CD14-positive monocyte (primary cell): Measurements from ENCODE around the gene LRRC61. TPM values are rescaled to one million over a fixed set of nuclear protein-coding genes. Genes with fewer than 3 reads are reported as not detected.
"Not testable (repeated sequence)": the region's sequence is repeated elsewhere in the genome, so short reads cannot be mapped to it uniquely, and the experiment has no call there.

Experiments
- DNase-seq, 3 donors: peaks; one replicate each; pipeline ENCODE4 v3.0.0-alpha.2; 2011 to 2022
- H2AFZ ChIP-seq: 2 replicates; pipeline ENCODE4 v1.6.0; 2012; ENCODE audit warnings: mild to moderate bottlenecking, low read depth, low read length, inconsistent platforms; ENCODE audit not compliant: insufficient read depth, poor library complexity, severe bottlenecking
- H3K27ac ChIP-seq, 2 donors: 1 replicate in 1 of 2; 2 replicates in 1 of 2; pipeline ENCODE4 v1.5.1; 2012 to 2013; ENCODE audit warnings: low read length in 2 of 2, control low read depth in 1 of 2, inconsistent platforms in 1 of 2, low read depth in 1 of 2, mild to moderate bottlenecking in 1 of 2
- H3K27me3 ChIP-seq, 2 donors: one replicate each; pipeline versions ENCODE4 v1.6.0 to v1.6.1; 2011 to 2013; ENCODE audit warnings: low read length in 2 of 2; ENCODE audit not compliant: control insufficient read depth in 2 of 2, insufficient read depth in 2 of 2
- H3K36me3 ChIP-seq, 2 donors: replicated peaks in 1 of 2; 1 replicate in 1 of 2; 2 replicates in 1 of 2; pipeline versions ENCODE4 v1.5.1 to v1.6.1; 2012 to 2013; ENCODE audit warnings: low read length in 2 of 2, control low read depth in 1 of 2, inconsistent platforms in 1 of 2, mild to moderate bottlenecking in 1 of 2; ENCODE audit not compliant: insufficient read depth in 2 of 2, control insufficient read depth in 1 of 2
- H3K4me1 ChIP-seq, 2 donors: 1 replicate in 1 of 2; 2 replicates in 1 of 2; pipeline versions ENCODE4 v1.5.1 to v1.6.1; 2012 to 2013; ENCODE audit warnings: low read length in 2 of 2, control low read depth in 1 of 2, inconsistent platforms in 1 of 2, mild to moderate bottlenecking in 1 of 2, moderate library complexity in 1 of 2; ENCODE audit not compliant: insufficient read depth in 2 of 2, control insufficient read depth in 1 of 2
- H3K4me2 ChIP-seq: replicated peaks from 2 replicates; pipeline ENCODE3; 2012; ENCODE audit warnings: low read length, moderate library complexity, mild to moderate bottlenecking; ENCODE audit not compliant: poor library complexity, severe bottlenecking; ENCODE audit errors: extremely low read depth
- H3K4me3 ChIP-seq, 3 experiments: fragments of 200-600 bp in 1 of 3; sonication (generic) in 1 of 3; replicated peaks in 1 of 3; 1 replicate in 2 of 3; 2 replicates in 1 of 3; pipeline ENCODE4 v1.5.1; 2011 to 2013; ENCODE audit warnings: low read length in 3 of 3, mild to moderate bottlenecking in 3 of 3, control low read depth in 2 of 3, low read depth in 2 of 3, inconsistent platforms in 1 of 3, moderate library complexity in 1 of 3
- H3K79me2 ChIP-seq: 2 replicates; pipeline ENCODE4 v1.6.0; 2012; ENCODE audit warnings: mild to moderate bottlenecking, control low read depth, inconsistent platforms, low read length, moderate library complexity; ENCODE audit not compliant: insufficient read depth
- H3K9ac ChIP-seq: 2 replicates; pipeline ENCODE4 v1.6.0; 2017; ENCODE audit warnings: low read length, mild to moderate bottlenecking; ENCODE audit not compliant: insufficient read depth, poor library complexity, severe bottlenecking
- H3K9me3 ChIP-seq, 2 donors: replicated peaks in 1 of 2; 1 replicate in 1 of 2; 2 replicates in 1 of 2; pipeline versions ENCODE4 v1.5.1 to v1.6.1; 2012 to 2013; ENCODE audit warnings: low read length in 2 of 2, control low read depth in 1 of 2; ENCODE audit not compliant: control insufficient read depth in 1 of 2, insufficient read depth in 1 of 2
- H4K20me1 ChIP-seq: 2 replicates; pipeline ENCODE4 v1.6.0; 2012; ENCODE audit warnings: mild to moderate bottlenecking, low read length, control low read depth, moderate library complexity; ENCODE audit not compliant: insufficient read depth
- H3K27ac Mint-ChIP-seq, 7 donors: one replicate each; pipeline ENCODE4 v1.8.0; 2020; ENCODE audit warnings: mild to moderate bottlenecking in 7 of 7, mixed read lengths in 7 of 7, moderate library complexity in 6 of 7, inconsistent platforms in 2 of 7
- H3K27me3 Mint-ChIP-seq, 3 donors: one replicate each; pipeline ENCODE4 v1.8.0; 2021 to 2022; ENCODE audit warnings: low read depth in 3 of 3, mild to moderate bottlenecking in 3 of 3, mixed read lengths in 3 of 3, moderate library complexity in 3 of 3, inconsistent platforms in 1 of 3
- H3K36me3 Mint-ChIP-seq, 2 donors: one replicate each; pipeline ENCODE4 v1.8.0; 2020; ENCODE audit warnings: mixed read lengths in 2 of 2, inconsistent platforms in 1 of 2, mild to moderate bottlenecking in 1 of 2
- H3K4me1 Mint-ChIP-seq: one replicate; pipeline ENCODE4 v1.8.0; 2020; ENCODE audit warnings: mild to moderate bottlenecking, mixed read lengths
- H3K4me3 Mint-ChIP-seq, 2 donors: one replicate each; pipeline ENCODE4 v1.8.0; 2020; ENCODE audit warnings: mild to moderate bottlenecking in 2 of 2, mixed read lengths in 2 of 2, moderate library complexity in 1 of 2
- H3K9me3 Mint-ChIP-seq, 7 donors: one replicate each; pipeline ENCODE4 v1.8.0; 2020 to 2022; ENCODE audit warnings: mixed read lengths in 7 of 7, mild to moderate bottlenecking in 6 of 7, moderate library complexity in 6 of 7, inconsistent platforms in 2 of 7
- CTCF ChIP-seq: fragments of 200-600 bp; IDR thresholded peaks from one replicate; pipeline ENCODE4 v1.8.0; 2022; ENCODE audit warnings: antibody characterized with exemption, mild to moderate bottlenecking
- WGBS: methylation state at CpG from one replicate; pipeline ENCODE4 v1.1.5; 2013; ENCODE audit warnings: missing lambda C conversion rate; ENCODE audit not compliant: insufficient coverage; 5-methylcytosine and 5-hydroxymethylcytosine counted together
- intact Hi-C, 2 donors: fragments of 100-400 bp; cut with micrococcal nuclease; formaldehyde crosslinking; loops; one replicate each; pipeline versions ENCODE4 v1.15.0 to v1.15.1; 2023
- polyA plus RNA-seq, 3 donors: library from polyadenylated mRNA; depleted of rRNA in 1 of 3; unstranded in 2 of 3; stranded (reverse) in 1 of 3; fragments of 300-500 nt in 2 of 3; fragments of >200 nt in 1 of 3; fragmentation: Illumina TruSeq in 2 of 3; gene quantifications; 1 replicate in 2 of 3; 2 replicates in 1 of 3; pipeline ENCODE4 v1.2.3, GENCODE V29; 2012 to 2021

Gene LRRC61
- polyA plus RNA-seq, 3 donors: 1.4 to 8.6 (median 5.7) TPM

GRCh38 chr7:150285849-150286754, 37.1 kb upstream of the LRRC61 start:
- H3K27me3 Mint-ChIP-seq, H3K27ac Mint-ChIP-seq: not testable (repeated sequence)

DNA sequence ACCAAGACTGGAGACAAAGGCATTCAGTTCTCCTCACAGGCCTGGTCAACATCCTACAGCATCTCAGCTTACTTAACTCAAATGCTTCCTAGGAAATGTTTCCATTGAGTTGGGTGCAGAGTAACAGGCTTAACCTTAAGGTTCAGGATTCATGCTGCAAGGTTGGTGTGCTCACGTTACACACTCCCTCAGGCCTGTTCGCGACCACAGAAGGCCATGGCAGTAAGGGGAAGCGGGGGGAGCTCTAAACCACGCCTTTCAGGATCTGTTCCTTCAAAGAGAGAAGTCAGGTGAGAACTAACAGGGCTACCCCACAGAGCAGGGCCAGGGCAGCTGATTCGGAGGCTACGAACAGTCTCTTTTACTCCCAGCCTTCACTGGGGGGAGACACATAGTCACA, 35.3 kb upstream of the LRRC61 start:
- H3K4me3 ChIP-seq, H3K4me1 ChIP-seq, H3K4me1 Mint-ChIP-seq, H3K36me3 Mint-ChIP-seq, H3K9me3 Mint-ChIP-seq, H3K9me3 ChIP-seq, H4K20me1 ChIP-seq, intact Hi-C loops, H3K27me3 Mint-ChIP-seq, H3K27ac Mint-ChIP-seq, H3K79me2 ChIP-seq, DNase-seq, H3K9ac ChIP-seq, H3K27me3 ChIP-seq, H2AFZ ChIP-seq, H3K4me2 ChIP-seq, H3K27ac ChIP-seq, H3K36me3 ChIP-seq, H3K4me3 Mint-ChIP-seq: not testable (repeated sequence)
- WGBS: no CpG with 5 or more reads among the region's 7 CpGs

More at GRCh38 chr7:150285849-150286754, 37.1 kb upstream of the LRRC61 start:
- H3K36me3 ChIP-seq, H3K4me3 Mint-ChIP-seq, H3K27ac ChIP-seq, H3K4me3 ChIP-seq, H3K4me1 ChIP-seq, H3K4me1 Mint-ChIP-seq, H3K36me3 Mint-ChIP-seq, H3K9me3 Mint-ChIP-seq, H3K4me2 ChIP-seq, H3K79me2 ChIP-seq, H3K9me3 ChIP-seq, H2AFZ ChIP-seq, DNase-seq, H3K9ac ChIP-seq, H3K27me3 ChIP-seq, intact Hi-C loops, H4K20me1 ChIP-seq: not testable (repeated sequence)
- 5% methylated on average over 8 of the region's 16 CpGs for WGBS
- peak; percentile 64 for TF ChIP-seq CTCF

- H3K9me3 Mint-ChIP-seq, H2AFZ ChIP-seq, H4K20me1 ChIP-seq, H3K27me3 ChIP-seq, H3K4me3 Mint-ChIP-seq, H3K4me3 ChIP-seq, H3K27ac ChIP-seq, H3K9me3 ChIP-seq, H3K9ac ChIP-seq, H3K4me2 ChIP-seq, H3K4me1 Mint-ChIP-seq, H3K4me1 ChIP-seq, H3K36me3 ChIP-seq, intact Hi-C loops, H3K79me2 ChIP-seq, H3K36me3 Mint-ChIP-seq, H3K27ac Mint-ChIP-seq, DNase-seq, H3K27me3 Mint-ChIP-seq: not testable (repeated sequence)
- 100% methylated on average over 3 of the region's 6 CpGs for WGBS
Measured at GRCh38 chr7:150288816-150289215, 34.3 kb upstream of the LRRC61 start.

- H3K4me3 ChIP-seq, H3K4me3 Mint-ChIP-seq, H3K27ac ChIP-seq, H3K4me2 ChIP-seq, H3K36me3 ChIP-seq, H3K27me3 Mint-ChIP-seq, H3K9me3 ChIP-seq, H3K4me1 ChIP-seq, H4K20me1 ChIP-seq, H3K9ac ChIP-seq, H3K79me2 ChIP-seq, H3K27me3 ChIP-seq, DNase-seq, intact Hi-C loops, H3K9me3 Mint-ChIP-seq, H3K36me3 Mint-ChIP-seq, H3K27ac Mint-ChIP-seq, H2AFZ ChIP-seq, H3K4me1 Mint-ChIP-seq: not testable (repeated sequence)
- WGBS: no CpG with 5 or more reads among the region's 6 CpGs
Measured at GRCh38 chr7:150290317-150290716, 32.8 kb upstream of the LRRC61 start.
